ENCODE data around the gene LMAN1L.

LMAN1L gene

GRCh38 chr15:74857671-74858368 lies 45.2 kb downstream of the LMAN1L start:
- no peak for DNase-seq (ENCODE audit: low spot score)

GRCh38 chr15:74858369-74858740 lies 45.7 kb downstream of the LMAN1L start:
- no peak for DNase-seq (ENCODE audit: low spot score)

DNA sequence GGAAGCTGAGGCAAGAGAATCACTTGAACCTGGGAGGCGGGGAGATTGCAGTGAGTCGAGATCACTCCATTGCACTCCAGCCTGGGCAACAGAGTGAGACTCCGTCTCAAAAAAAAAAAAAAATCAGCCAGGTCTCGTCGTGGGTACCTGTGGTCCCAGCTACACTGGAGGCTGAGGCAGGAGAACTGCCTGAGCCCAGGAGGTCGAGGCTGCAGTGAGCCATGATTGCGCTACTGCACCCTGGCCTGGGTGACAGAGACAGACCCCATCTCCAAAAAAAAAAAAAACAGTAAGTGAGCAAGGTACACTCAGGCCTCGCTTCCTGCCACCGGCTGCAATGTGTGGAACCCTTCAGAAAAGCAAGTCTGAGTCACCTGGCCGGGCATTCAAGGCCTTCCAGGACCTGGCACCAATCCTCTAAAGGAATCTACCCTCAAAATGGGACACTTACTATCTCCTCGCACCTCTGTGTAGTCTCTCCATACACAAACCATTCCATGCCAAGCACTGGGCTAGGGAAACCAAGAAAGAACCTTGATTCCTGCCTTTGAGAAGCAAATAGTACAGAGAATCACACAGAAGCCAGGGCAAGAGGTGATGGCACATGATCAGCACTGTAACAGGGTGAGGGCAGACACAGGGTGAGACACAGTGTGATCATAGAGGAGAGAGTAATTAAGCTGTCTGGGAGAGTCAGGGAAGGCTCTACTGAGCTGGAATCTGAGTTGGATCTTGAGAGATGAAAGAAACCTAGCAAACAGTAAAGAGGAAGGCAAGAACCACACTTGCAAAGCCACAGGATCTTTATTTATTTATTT lies 50.8 kb downstream of the LMAN1L start:
- no peak for DNase-seq (ENCODE audit: low spot score)

- DNase-seq (ENCODE audit: low spot score), result no peak
These were observed 51.7 kb downstream of the LMAN1L start for GRCh38 chr15:74864296-74864695.

DNA sequence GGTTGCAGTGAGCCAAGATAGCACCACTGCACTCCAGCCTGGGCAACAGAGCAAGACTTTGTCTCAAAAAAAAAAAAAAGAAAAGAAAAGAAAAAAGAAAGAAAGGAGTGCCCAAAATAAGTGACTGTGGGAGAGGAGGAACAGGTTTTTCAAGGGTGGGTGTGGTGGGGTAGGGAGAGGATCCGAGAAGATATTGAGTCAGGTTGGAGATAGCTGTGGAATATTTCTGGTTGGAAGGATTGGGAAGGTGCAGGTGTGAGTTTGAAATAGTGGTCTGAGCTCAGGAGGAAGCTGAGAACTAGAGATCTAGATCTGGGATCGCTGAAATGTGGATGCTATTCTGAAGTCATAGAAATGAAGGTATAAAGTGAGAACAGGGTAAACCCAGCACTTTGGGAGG lies 52.7 kb downstream of the LMAN1L start:
- DNase-seq (ENCODE audit: low spot score), result no peak

DNA sequence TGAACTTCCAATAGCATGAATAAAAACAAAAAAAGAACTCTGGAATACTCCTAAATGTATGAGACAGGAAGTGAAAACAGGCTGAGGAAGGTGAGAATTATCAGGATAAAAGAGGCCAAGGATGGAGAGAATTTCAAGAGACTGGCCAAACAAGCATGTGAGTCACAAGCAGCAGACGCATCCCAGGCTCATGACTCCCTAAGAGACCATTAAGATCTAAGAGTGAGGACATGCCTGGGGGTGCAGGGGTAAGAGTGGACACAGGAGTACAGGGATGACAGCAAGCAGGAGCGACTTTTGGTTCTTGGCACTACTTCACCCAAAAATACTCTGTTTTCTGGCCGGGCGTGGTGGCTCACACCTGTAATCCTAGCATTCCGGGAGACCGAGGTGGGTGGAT lies 53.5 kb downstream of the LMAN1L start:
- DNase-seq (ENCODE audit: low spot score), result no peak

DNA sequence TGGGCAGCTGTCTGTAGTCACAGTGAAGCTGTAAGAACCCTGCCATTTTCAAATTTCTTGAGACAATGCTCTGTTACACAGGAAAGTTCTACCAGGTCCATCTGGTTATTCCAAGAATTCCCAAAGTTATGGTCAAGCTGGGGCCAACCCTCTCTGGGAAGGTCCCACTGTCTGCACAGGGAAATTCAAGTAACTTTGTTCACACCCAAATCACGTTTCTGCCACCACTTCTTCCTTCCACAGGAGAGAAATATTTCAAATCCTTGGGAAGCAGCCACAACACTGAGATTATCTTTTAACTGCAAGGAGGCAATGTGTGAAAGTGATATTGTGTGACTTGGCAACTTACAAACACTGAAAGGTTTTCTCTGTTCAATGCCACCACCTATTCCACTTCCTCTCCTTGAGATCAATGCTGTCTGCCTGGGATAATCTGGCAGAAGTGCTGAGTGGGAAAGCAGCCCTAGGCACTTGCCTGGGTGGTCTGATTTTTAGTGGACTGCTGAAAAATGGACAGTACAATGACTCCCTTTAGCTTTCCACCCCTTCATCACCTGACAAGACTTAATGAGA lies 54.9 kb downstream of the LMAN1L start:
- DNase-seq (ENCODE audit: low spot score), result no peak

GRCh38 chr15:74868059-74868458 lies 55.4 kb downstream of the LMAN1L start:
- DNase-seq (ENCODE audit: low spot score), result no peak

DNA sequence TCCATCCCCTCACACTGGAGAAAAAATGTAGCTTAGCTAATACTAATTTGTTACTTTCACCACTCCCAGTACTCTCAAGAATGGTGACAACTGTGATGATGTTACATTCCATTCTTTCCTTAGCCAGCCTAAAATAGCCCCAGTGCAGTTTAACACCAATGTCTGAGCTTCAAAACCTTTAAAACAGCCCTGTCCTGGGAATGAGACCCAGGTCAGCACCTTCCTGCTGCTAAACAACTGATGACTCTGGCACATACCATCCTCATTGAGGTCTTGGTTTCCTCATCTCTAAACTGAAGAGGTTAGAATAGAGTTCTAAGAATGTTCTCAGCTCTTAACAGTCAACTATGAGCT lies 56.7 kb downstream of the LMAN1L start:
- no peak for DNase-seq (ENCODE audit: low spot score)

- peak; percentile 42 for DNase-seq (ENCODE audit: low spot score)
These were observed 57.2 kb downstream of the LMAN1L start for GRCh38 chr15:74869726-74870407.

GRCh38 chr15:74870436-74871215 lies 58.0 kb downstream of the LMAN1L start:
- no peak for DNase-seq (ENCODE audit: low spot score)

DNA sequence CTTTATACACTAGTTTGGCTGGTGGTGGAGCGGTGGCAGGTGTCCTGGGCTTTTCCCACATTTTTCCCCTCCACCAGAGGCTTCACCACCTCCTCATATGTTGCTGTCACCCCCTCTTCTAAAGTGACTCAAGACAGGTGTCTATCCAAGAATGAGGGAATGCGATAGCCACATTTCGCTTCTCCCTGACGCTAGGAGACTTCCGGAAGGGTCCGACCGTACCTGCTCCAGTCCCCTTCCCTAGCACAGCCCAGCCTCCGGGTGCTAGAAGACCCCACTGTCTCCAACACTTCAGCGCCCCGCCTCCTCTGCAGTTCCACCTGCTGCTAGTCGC lies 60.0 kb downstream of the LMAN1L start:
- no peak for DNase-seq (ENCODE audit: low spot score)

GRCh38 chr15:74873036-74873755 lies 60.6 kb downstream of the LMAN1L start, which contains the start of gene SCAMP2:
TSS of gene SCAMP2 (minus strand) at chr15:74873365. CDS start at chr15:74873255, 110 bp downstream.
- DNase-seq (ENCODE audit: low spot score), result peak; percentile 90

DNA sequence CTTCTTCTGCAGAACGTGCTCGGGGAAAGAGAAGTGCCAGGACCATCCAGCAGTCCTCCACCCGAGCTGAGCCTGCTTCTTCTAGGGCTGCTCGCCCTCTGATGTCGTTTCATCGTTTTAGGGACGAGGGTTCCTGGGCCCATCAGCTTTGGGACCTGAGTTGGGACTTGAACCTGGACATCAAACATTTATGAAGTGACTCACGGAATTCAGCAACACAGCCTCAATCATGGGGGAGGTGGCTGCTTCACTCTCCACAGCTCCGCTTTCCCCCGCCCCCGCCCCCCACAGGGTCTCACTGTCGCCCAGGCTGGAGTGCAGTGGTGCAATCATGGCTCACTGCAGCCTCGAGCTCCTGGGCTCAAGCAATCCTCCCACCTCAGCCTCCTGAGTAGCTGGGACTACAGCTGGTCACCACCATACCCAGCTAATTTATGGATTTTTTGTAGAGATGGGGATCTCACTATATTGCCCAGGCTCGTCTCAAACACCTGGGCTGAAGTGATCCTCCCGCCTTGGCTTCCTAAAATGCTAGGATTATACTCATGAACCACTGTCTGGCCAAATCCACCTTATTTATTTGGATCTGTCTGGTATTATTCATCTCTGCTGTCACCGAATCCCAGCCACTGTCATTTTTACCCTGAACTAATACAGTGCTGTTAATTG lies 61.3 kb downstream of the LMAN1L start:
- DNase-seq (ENCODE audit: low spot score), result no peak
